Spleen (tissue), 11 donors: Measurements from ENCODE around the gene ARHGAP28. TPM values are rescaled to one million over a fixed set of nuclear protein-coding genes. Genes with fewer than 3 reads are reported as not detected.

Source experiments
- DNase-seq: peaks from one replicate; pipeline ENCODE4 v3.0.0-alpha.2; 2020
- H3K27ac ChIP-seq, 8 donors: fragments of 200-600 bp; sonication (generic) in 7 of 8; 1 replicate in 4 of 8; 2 replicates in 4 of 8; pipeline versions ENCODE4 v1.5.0 to v1.8.0; 2016 to 2021; ENCODE audit warnings: inconsistent platforms in 4 of 8, mild to moderate bottlenecking in 4 of 8, moderate library complexity in 1 of 8
- H3K27me3 ChIP-seq, 7 donors: fragments of 200-600 bp; sonication (generic) in 6 of 7; replicated peaks in 1 of 7; 1 replicate in 4 of 7; 2 replicates in 3 of 7; pipeline versions ENCODE4 v1.5.0 to v1.8.0; 2016 to 2021; ENCODE audit warnings: inconsistent platforms in 3 of 7, mild to moderate bottlenecking in 1 of 7
- H3K36me3 ChIP-seq, 6 donors: fragments of 200-600 bp; sonication (generic) in 5 of 6; 1 replicate in 4 of 6; 2 replicates in 2 of 6; pipeline versions ENCODE4 v1.5.0 to v1.8.0; 2016 to 2021; ENCODE audit warnings: inconsistent platforms in 2 of 6
- H3K4me1 ChIP-seq, 6 donors: fragments of 200-600 bp; sonication (generic) in 5 of 6; 1 replicate in 3 of 6; 2 replicates in 3 of 6; pipeline versions ENCODE4 v1.5.0 to v1.8.0; 2016 to 2021; ENCODE audit warnings: inconsistent platforms in 3 of 6
- H3K4me3 ChIP-seq, 8 donors: fragments of 200-600 bp; sonication (generic) in 7 of 8; 1 replicate in 4 of 8; 2 replicates in 4 of 8; pipeline versions ENCODE4 v1.5.0 to v1.8.0; 2016 to 2021; ENCODE audit warnings: inconsistent platforms in 4 of 8, mild to moderate bottlenecking in 4 of 8, moderate library complexity in 2 of 8
- H3K9me3 ChIP-seq, 8 donors: fragments of 200-600 bp; sonication (generic) in 7 of 8; 1 replicate in 4 of 8; 2 replicates in 4 of 8; pipeline versions ENCODE4 v1.5.0 to v1.8.0; 2016 to 2021; ENCODE audit warnings: inconsistent platforms in 4 of 8
- CTCF ChIP-seq, 11 experiments: fragments of 200-600 bp in 7 of 11; fragments of 450-650 bp in 4 of 11; sonication (generic) in 4 of 11; IDR thresholded peaks in 8 of 11; conservative IDR thresholded peaks in 3 of 11; 1 replicate in 7 of 11; 2 replicates in 4 of 11; pipeline versions ENCODE4 v1.4.0 to v1.8.0; 2016 to 2021; ENCODE audit warnings: antibody characterized with exemption in 11 of 11, inconsistent platforms in 4 of 11, mild to moderate bottlenecking in 1 of 11
- POLR2A ChIP-seq, 3 donors: fragments of 450-650 bp; IDR thresholded peaks; one replicate each; pipeline ENCODE4 v1.5.1; 2017; ENCODE audit warnings: antibody characterized with exemption in 3 of 3, mild to moderate bottlenecking in 1 of 3
- POLR2AphosphoS5 ChIP-seq, 3 donors: sonication (generic); formaldehyde crosslinking; IDR thresholded peaks; one replicate each; pipeline ENCODE4 v1.5.1; 2017; ENCODE audit warnings: antibody characterized with exemption in 3 of 3
- WGBS, 5 donors: extraction: QIAGEN DNeasy Blood & Tissue Kit in 3 of 5; methylation state at CpG; one replicate each; pipeline versions ENCODE4 v1.1.5 to v1.1.7; 2013 to 2018; 5-methylcytosine and 5-hydroxymethylcytosine counted together
- intact Hi-C: fragments of 100-400 bp; cut with DNase I; formaldehyde crosslinking; loops from one replicate; pipeline ENCODE4 v1.15.0; 2023; ENCODE audit warnings: low total_unique reads
- polyA plus RNA-seq, 3 donors: library from polyadenylated mRNA; stranded (reverse); fragments of 200-250 nt; gene quantifications; one replicate each; pipeline ENCODE4 v1.2.1, GENCODE V29; 2013
- total RNA-seq, 7 donors: library from RNA; depleted of rRNA in 3 of 7; stranded (reverse); fragments of >200 nt in 3 of 7; fragmentation: NEBNext Ultra II Directional in 4 of 7; extraction: Animal tissue kit (Norgen Biotek cat#: 25700) in 4 of 7; gene quantifications; one replicate each; pipeline versions ENCODE4 v1.1.0 to v1.2.1, GENCODE V29; 2016 to 2021
- donor health status: healthy with polysubstance abuse.
- donor health status: DM: no; HTN: no; CAD: no; lungs with moderate emphysema.
- donor health status: DM: no; HTN: no; CAD: no.
- donor health status: Bipolar disorder and iron deficiency.
- donor health status: healthy.
- donor health status: DM: no; HTN: no; CAD: no.
- donor health status: DM: yes; HTN: yes; CAD: no.

ARHGAP28 gene
- total and polyA plus RNA-seq, 10 donors, result 1.9 to 78.3 (median 30.3) TPM

- H3K4me3 ChIP-seq, result no peak overlapping the region
- WGBS, 5 donors, result 76 to 93% (median 77%) methylated on average over 12 of the region's 12 CpGs
- no peak for DNase-seq
- no peaks in the 10 kb centered on the region for H3K36me3 ChIP-seq
- H3K27me3 ChIP-seq, result no peaks in the 10 kb centered on the region
- H3K9me3 ChIP-seq, result peaks cover 0 to 9% (median 0%) of the 10 kb centered on the region in 8 donors
- intact Hi-C loops, result no loop called here
- no peak overlapping the region for H3K27ac ChIP-seq
- H3K4me1 ChIP-seq, result peaks cover 0 to 5% (median 0%) of the 10 kb centered on the region in 6 donors
- TF ChIP-seq CTCF (IDR thresholded peaks at IDR 0.05 in 8 of 11, conservative IDR thresholded peaks at IDR 0.05 in 3 of 11) (no peak), POLR2AphosphoS5 (IDR thresholded peaks at IDR 0.05) (no peak), POLR2A (IDR thresholded peaks at IDR 0.05) (no peak)
Measured at GRCh38 chr18:6956999-6957398, 227.5 kb downstream of the ARHGAP28 start.

GRCh38 chr18:6959110-6959509, 229.6 kb downstream of the ARHGAP28 start:
- 89 to 95% (median 92%) methylated on average over 12 of the region's 12 CpGs for WGBS, 5 donors
- no peak for TF ChIP-seq POLR2A (IDR thresholded peaks at IDR 0.05)
- TF ChIP-seq CTCF (IDR thresholded peaks at IDR 0.05 in 8 of 11, conservative IDR thresholded peaks at IDR 0.05 in 3 of 11), result no peak
- no peak for TF ChIP-seq POLR2AphosphoS5 (IDR thresholded peaks at IDR 0.05)
- intact Hi-C loops, result no loop called here

GRCh38 chr18:6960124-6960523, 230.6 kb downstream of the ARHGAP28 start:
- Histone ChIP-seq H3K27me3 (no peaks in the 10 kb centered on the region), H3K9me3 (peaks cover 0 to 9% (median 0%) of the 10 kb centered on the region in 8 donors), H3K4me1 (peaks cover 0 to 5% (median 0%) of the 10 kb centered on the region in 6 donors), H3K36me3 (no peaks in the 10 kb centered on the region), H3K27ac (no peak overlapping the region), H3K4me3 (no peak overlapping the region)
- 95 to 100% (median 96%) methylated on average over 1 of the region's 1 CpG for WGBS, 5 donors
- intact Hi-C loops, result no loop called here
- no peak for DNase-seq
- TF ChIP-seq POLR2AphosphoS5 (IDR thresholded peaks at IDR 0.05), result no peak
- TF ChIP-seq CTCF (IDR thresholded peaks at IDR 0.05 in 8 of 11, conservative IDR thresholded peaks at IDR 0.05 in 3 of 11), result no peak
- TF ChIP-seq POLR2A (IDR thresholded peaks at IDR 0.05), result no peak

More at GRCh38 chr18:6959110-6959509, 229.6 kb downstream of the ARHGAP28 start:
- H3K4me3 ChIP-seq, result no peak overlapping the region
- H3K4me1 ChIP-seq, result peaks cover 0 to 5% (median 0%) of the 10 kb centered on the region in 6 donors
- no peak for DNase-seq
- no peaks in the 10 kb centered on the region for H3K27me3 ChIP-seq
- no peaks in the 10 kb centered on the region for H3K36me3 ChIP-seq
- H3K27ac ChIP-seq, result no peak overlapping the region
- H3K9me3 ChIP-seq, result peaks cover 0 to 9% (median 0%) of the 10 kb centered on the region in 8 donors

GRCh38 chr18:6960656-6961055, 231.1 kb downstream of the ARHGAP28 start:
- Histone ChIP-seq H3K27ac (no peak overlapping the region), H3K4me3 (no peak overlapping the region), H3K9me3 (peaks cover 0 to 9% (median 0%) of the 10 kb centered on the region in 8 donors), H3K36me3 (no peaks in the 10 kb centered on the region), H3K4me1 (peaks cover 0 to 5% (median 0%) of the 10 kb centered on the region in 6 donors), H3K27me3 (no peaks in the 10 kb centered on the region)
- intact Hi-C loops, result no loop called here
- TF ChIP-seq CTCF (IDR thresholded peaks at IDR 0.05 in 8 of 11, conservative IDR thresholded peaks at IDR 0.05 in 3 of 11) (no peak), POLR2AphosphoS5 (IDR thresholded peaks at IDR 0.05) (no peak), POLR2A (IDR thresholded peaks at IDR 0.05) (no peak)
- 58 to 82% (median 74%) methylated on average over 2 of the region's 2 CpGs for WGBS, 5 donors
- DNase-seq, result no peak
